Right lobe of liver (tissue), 6 donors: ENCODE data around the gene RGS6. TPM values are rescaled to one million over a fixed set of nuclear protein-coding genes. Genes with fewer than 3 reads are reported as not detected.
A peak's percentile ranks its signal among the peaks of the same experiment; 100 is the strongest.

Source experiments
- ATAC-seq, 4 donors: fragments of 200-7000 bp; cut with Tn5 transposase; one replicate each; pipeline ENCODE4 v1.9.1; 2020; ENCODE audit warnings: mild to moderate bottlenecking in 4 of 4, moderate library complexity in 4 of 4
- DNase-seq, 3 donors: peaks; one replicate each; pipeline ENCODE4 v3.0.0-alpha.2; 2020
- H3K27ac ChIP-seq, 3 donors: fragments of 200-600 bp; one replicate each; pipeline ENCODE4 v1.8.0; 2022
- H3K27me3 ChIP-seq, 2 donors: fragments of 200-600 bp; one replicate each; pipeline ENCODE4 v1.8.0; 2022
- H3K36me3 ChIP-seq, 4 donors: fragments of 200-600 bp; sonication (generic) in 1 of 4; one replicate each; pipeline versions ENCODE4 v1.5.1 to v1.8.0; 2017 to 2022; ENCODE audit warnings: control low read depth in 1 of 4
- H3K4me1 ChIP-seq, 4 donors: fragments of 200-600 bp; sonication (generic) in 1 of 4; one replicate each; pipeline versions ENCODE4 v1.5.1 to v1.8.0; 2017 to 2022; ENCODE audit warnings: control low read depth in 1 of 4
- H3K4me3 ChIP-seq, 3 donors: fragments of 200-600 bp; one replicate each; pipeline ENCODE4 v1.8.0; 2022
- H3K9me3 ChIP-seq, 4 donors: fragments of 200-600 bp; sonication (generic) in 1 of 4; one replicate each; pipeline versions ENCODE4 v1.5.1 to v1.8.0; 2017 to 2022; ENCODE audit warnings: control low read depth in 1 of 4
- POLR2A ChIP-seq: fragments of 450-650 bp; IDR thresholded peaks from one replicate; pipeline ENCODE4 v1.6.1; 2017; ENCODE audit warnings: antibody characterized with exemption, mild to moderate bottlenecking
- WGBS: methylation state at CpG from one replicate; pipeline ENCODE4 v1.1.6; 2018; ENCODE audit warnings: low coverage, low lambda C conversion rate; ENCODE audit not compliant: insufficient coverage; ENCODE audit errors: missing lambda C conversion rate; 5-methylcytosine and 5-hydroxymethylcytosine counted together
- intact Hi-C, 2 donors: fragments of 100-400 bp; cut with DNase I; formaldehyde crosslinking; loops; one replicate each; pipeline versions ENCODE4 v1.11.2 to v1.14.1; 2022
- total RNA-seq, 6 experiments: library from RNA; depleted of rRNA in 2 of 6; stranded (reverse); fragments of >200 nt in 2 of 6; fragmentation: NEBNext Ultra II Directional in 3 of 6; extraction: Animal tissue kit (Norgen Biotek cat#: 25700) in 3 of 6; gene quantifications; one replicate each; pipeline versions ENCODE4 v1.1.0 to v1.2.4, GENCODE V29; 2016 to 2023
- TF ChIP-seq, protein P1 (sequence below), 4 donors: fragments of 200-600 bp in 3 of 4; fragments of 450-650 bp in 1 of 4; IDR thresholded peaks; one replicate each; pipeline versions ENCODE4 v1.5.1 to v1.8.0; 2016 to 2022; ENCODE audit warnings: antibody characterized with exemption in 4 of 4, mild to moderate bottlenecking in 2 of 4
- donor health status: DM: no; HTN: yes; CAD: no.
- donor health status: DM: no; HTN: no; CAD: no.
- donor health status: DM: no; HTN: no; CAD: no.
- donor health status: DM: no; HTN: yes; CAD: no.
- donor health status: DM: no; HTN: yes; CAD: no.

Gene RGS6
- total RNA-seq, 6 experiments from 2014 or later, result 0.07 TPM; not detected in 5

DNA sequence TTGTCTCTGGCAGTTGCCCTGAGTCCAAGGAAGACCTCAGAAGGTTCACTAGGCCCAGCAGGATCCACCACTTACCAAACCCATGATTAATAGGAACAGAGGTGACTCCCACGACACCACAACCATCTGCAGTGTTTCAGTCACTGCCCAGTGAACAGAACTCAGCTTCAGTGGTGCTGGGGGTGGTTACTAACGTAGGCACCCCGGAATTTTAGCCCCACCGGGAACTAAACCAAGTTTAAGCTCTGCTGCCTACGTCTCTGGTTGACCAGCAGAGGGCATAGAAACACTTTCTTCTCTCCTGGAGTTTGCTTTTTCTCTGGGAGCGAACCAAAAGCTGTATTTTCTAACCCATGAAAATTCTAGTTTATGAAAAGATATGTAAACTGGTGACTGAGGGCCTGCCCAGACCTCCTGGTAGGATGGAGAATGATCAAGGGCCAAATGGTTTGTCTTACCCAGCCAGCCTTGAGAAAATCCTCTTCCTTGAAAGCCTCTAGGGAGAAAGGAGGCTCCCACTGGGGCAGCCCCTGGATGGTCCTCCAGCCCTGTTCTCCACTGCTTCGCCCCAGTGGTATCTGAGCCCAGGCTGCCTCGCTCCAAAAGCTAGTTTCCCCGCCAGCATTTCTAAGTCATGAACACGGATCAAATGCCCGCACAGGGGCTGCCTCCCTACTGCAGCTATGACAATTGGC is 581.9 kb downstream of the RGS6 start:
- Histone ChIP-seq H3K4me3 (no peak overlapping the region), H3K27me3 (no peaks in the 10 kb centered on the region), H3K9me3 (no peaks in the 10 kb centered on the region), H3K4me1 (no peaks in the 10 kb centered on the region), H3K27ac (no peak overlapping the region), H3K36me3 (no peaks in the 10 kb centered on the region)
- peak; percentile 36 to 57 (median 54) for ATAC-seq
- 28% methylated on average over 11 of the region's 11 CpGs for WGBS
- intact Hi-C loops, result loop anchor here in 1 of 2 donors (5.0 kb wide), 1 partner anchor 433 kb away; no protein-coding TSS in a partner anchor
- TF ChIP-seq, protein P1, sequence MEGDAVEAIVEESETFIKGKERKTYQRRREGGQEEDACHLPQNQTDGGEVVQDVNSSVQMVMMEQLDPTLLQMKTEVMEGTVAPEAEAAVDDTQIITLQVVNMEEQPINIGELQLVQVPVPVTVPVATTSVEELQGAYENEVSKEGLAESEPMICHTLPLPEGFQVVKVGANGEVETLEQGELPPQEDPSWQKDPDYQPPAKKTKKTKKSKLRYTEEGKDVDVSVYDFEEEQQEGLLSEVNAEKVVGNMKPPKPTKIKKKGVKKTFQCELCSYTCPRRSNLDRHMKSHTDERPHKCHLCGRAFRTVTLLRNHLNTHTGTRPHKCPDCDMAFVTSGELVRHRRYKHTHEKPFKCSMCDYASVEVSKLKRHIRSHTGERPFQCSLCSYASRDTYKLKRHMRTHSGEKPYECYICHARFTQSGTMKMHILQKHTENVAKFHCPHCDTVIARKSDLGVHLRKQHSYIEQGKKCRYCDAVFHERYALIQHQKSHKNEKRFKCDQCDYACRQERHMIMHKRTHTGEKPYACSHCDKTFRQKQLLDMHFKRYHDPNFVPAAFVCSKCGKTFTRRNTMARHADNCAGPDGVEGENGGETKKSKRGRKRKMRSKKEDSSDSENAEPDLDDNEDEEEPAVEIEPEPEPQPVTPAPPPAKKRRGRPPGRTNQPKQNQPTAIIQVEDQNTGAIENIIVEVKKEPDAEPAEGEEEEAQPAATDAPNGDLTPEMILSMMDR (IDR thresholded peaks at IDR 0.05), result peak; percentile 55 to 75 (median 64)
- TF ChIP-seq POLR2A, result no peak
- DNase-seq, result no peak

DNA sequence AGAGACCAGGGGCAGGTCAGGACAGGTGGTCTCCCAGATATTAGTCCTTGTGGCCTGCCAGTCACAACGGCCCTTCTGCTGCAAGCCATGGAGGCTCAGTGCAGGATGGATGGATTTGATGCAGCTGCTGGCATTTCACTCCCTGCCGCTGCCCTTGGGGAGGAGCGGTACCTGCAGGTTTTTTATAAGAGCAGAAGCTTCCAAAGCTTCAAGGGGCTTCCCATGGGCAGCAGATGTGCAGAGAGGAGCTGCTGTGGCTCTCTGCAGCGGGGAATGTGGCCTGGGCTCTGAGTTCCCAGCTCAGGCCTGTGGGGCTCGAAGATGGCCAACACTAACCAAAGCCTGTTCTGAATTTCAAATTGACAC is 582.4 kb downstream of the RGS6 start:
- no peak overlapping the region for H3K27ac ChIP-seq
- ATAC-seq, result no peak
- H3K4me1 ChIP-seq, result no peaks in the 10 kb centered on the region
- no peaks in the 10 kb centered on the region for H3K36me3 ChIP-seq
- intact Hi-C loops, result loop anchor here (5.0 kb wide), 2 partner anchors 393 to 433 kb away; no protein-coding TSS in a partner anchor
- H3K27me3 ChIP-seq, result no peaks in the 10 kb centered on the region
- DNase-seq, result no peak
- H3K4me3 ChIP-seq, result no peak overlapping the region
- 80% methylated on average over 1 of the region's 5 CpGs for WGBS
- H3K9me3 ChIP-seq, result no peaks in the 10 kb centered on the region
- TF ChIP-seq, protein P1 (IDR thresholded peaks at IDR 0.05), result no peak

DNA sequence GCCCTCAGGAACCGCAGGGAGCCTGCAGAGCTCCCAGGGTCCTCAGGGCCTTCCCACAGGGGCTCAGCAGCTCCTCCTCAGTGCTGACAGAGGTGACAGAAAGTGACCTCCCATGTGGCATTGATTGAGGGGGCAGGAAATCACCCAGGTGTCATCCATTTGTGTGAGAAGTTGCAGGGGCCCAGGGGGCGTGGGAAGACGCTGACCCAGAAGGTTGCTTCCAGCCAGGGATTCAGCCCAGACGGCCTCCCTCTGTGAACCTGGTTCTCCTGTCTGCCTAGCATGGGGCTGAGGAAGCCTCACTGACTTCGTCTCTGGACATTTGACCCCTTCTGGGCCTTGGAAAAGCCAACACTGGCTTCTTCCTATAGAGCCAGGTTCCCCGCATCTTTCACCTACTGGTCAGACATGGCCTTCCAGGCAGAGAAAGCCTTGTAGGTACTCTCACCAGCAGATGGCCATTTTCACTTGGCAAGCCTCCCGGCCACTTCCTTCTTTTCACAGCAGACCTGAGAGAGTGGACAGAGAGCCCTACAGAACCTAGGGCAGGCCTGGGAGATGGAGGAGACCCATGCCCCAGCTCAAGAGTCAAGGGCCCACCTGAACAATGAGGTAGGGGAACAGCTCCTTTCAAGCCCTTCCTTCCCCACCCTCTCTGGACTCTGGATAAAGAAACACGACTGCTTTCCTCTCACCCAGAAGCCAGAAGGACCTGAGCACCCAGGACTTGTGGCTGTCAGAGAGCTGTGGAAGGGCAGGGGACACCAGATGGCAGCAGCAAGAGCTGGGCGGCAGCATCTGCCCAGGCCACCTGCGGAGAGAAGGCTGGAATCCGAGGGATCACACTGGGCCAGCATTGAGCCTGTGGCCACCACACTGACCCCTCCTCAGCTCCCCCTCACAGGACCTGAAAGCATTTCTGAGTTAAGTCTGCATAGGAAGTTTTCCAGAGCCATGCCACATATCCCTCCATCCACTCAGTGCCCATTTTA is 583.8 kb downstream of the RGS6 start:
- H3K27me3 ChIP-seq, result no peaks in the 10 kb centered on the region
- intact Hi-C loops, result loop anchor here (5.0 kb wide), 1 partner anchor 391 kb away; no protein-coding TSS in a partner anchor
- no peak overlapping the region for H3K27ac ChIP-seq
- no peaks in the 10 kb centered on the region for H3K9me3 ChIP-seq
- H3K36me3 ChIP-seq, result no peaks in the 10 kb centered on the region
- H3K4me1 ChIP-seq, result no peaks in the 10 kb centered on the region
- WGBS, result no CpG with 5 or more reads among the region's 11 CpGs
- H3K4me3 ChIP-seq, result no peak overlapping the region
- no peak for DNase-seq
- TF ChIP-seq, protein P1 (IDR thresholded peaks at IDR 0.05), result peak in 1 of 4 donors; percentile 4
- TF ChIP-seq POLR2A, result no peak
- peak in 1 of 4 donors; percentile 21 for ATAC-seq

DNA sequence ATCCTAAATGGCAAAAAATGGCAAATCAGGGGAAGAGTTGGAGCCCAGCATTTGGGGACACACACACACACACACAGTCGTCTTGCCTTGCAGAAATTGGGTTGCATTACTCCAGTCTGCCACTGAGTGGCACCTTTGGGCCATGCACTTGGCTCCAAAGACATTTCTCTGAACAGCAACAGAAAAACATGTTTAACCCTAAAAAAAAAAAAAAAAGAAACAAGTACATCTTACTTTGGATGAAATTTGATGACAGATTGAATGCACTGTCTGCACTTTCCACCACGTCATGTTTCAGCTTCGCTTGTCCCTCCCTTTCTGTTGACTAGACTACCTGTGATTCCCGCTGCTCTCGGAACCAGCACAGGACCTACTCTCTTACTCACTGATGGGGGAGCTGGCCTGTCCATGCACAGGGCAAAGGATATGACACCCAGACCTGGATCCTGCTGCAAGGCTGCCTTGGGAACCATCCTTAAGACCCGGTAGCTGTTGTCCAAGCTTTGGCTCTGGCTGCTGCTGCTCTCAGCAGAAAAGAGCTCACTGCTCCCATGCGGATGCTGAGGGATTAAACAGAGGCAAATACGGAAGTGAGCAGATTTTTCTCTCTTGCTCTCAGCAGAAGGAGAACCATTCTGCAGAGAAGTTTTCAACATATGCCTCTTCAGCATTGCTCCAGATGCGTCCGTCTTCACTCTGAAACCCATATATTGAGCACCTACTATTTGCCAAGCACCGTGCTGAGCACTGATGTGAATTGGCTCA is 584.9 kb downstream of the RGS6 start:
- intact Hi-C loops, result loop anchor here (5.0 kb wide), 1 partner anchor 390 kb away; no protein-coding TSS in a partner anchor
- 45% methylated on average over 9 of the region's 11 CpGs for WGBS
- H3K27ac ChIP-seq, result no peak overlapping the region
- no peaks in the 10 kb centered on the region for H3K9me3 ChIP-seq
- no peak overlapping the region for H3K4me3 ChIP-seq
- TF ChIP-seq POLR2A, result no peak
- TF ChIP-seq, protein P1 (IDR thresholded peaks at IDR 0.05), result peak; percentile 84 to 94 (median 84)
- no peaks in the 10 kb centered on the region for H3K27me3 ChIP-seq
- peak in 1 of 3 donors; percentile 61 for DNase-seq
- H3K36me3 ChIP-seq, result no peaks in the 10 kb centered on the region
- no peaks in the 10 kb centered on the region for H3K4me1 ChIP-seq
- peak; percentile 84 to 92 (median 90) for ATAC-seq
